ENCODE measurements around the gene PTPRM.

- TF ChIP-seq RFX5 (IDR thresholded peaks at IDR 0.05; ENCODE audit: low read depth, low read length) (no peak), POLR2A (IDR thresholded peaks at IDR 0.05; ENCODE audit: low read depth, low read length) (no peak)
- TF ChIP-seq, protein P1, sequence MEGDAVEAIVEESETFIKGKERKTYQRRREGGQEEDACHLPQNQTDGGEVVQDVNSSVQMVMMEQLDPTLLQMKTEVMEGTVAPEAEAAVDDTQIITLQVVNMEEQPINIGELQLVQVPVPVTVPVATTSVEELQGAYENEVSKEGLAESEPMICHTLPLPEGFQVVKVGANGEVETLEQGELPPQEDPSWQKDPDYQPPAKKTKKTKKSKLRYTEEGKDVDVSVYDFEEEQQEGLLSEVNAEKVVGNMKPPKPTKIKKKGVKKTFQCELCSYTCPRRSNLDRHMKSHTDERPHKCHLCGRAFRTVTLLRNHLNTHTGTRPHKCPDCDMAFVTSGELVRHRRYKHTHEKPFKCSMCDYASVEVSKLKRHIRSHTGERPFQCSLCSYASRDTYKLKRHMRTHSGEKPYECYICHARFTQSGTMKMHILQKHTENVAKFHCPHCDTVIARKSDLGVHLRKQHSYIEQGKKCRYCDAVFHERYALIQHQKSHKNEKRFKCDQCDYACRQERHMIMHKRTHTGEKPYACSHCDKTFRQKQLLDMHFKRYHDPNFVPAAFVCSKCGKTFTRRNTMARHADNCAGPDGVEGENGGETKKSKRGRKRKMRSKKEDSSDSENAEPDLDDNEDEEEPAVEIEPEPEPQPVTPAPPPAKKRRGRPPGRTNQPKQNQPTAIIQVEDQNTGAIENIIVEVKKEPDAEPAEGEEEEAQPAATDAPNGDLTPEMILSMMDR (conservative IDR thresholded peaks at IDR 0.05; ENCODE audit: low read depth, low read length), result no peak
- TF ChIP-seq, protein P2, sequence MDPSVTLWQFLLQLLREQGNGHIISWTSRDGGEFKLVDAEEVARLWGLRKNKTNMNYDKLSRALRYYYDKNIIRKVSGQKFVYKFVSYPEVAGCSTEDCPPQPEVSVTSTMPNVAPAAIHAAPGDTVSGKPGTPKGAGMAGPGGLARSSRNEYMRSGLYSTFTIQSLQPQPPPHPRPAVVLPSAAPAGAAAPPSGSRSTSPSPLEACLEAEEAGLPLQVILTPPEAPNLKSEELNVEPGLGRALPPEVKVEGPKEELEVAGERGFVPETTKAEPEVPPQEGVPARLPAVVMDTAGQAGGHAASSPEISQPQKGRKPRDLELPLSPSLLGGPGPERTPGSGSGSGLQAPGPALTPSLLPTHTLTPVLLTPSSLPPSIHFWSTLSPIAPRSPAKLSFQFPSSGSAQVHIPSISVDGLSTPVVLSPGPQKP (IDR thresholded peaks at IDR 0.05; ENCODE audit: borderline replicate concordance, low read depth, low read length), result no peak
Observed at GRCh38 chr18:7760967-7761948, 194.1 kb downstream of the PTPRM start.
